Spleen (tissue), 7 donors: ENCODE measurements around the gene HAX1.

Experiments
- CTCF ChIP-seq, 11 experiments: fragments of 200-600 bp in 7 of 11; fragments of 450-650 bp in 4 of 11; sonication (generic) in 4 of 11; IDR thresholded peaks in 8 of 11; conservative IDR thresholded peaks in 3 of 11; 1 replicate in 7 of 11; 2 replicates in 4 of 11; pipeline versions ENCODE4 v1.4.0 to v1.8.0; 2016 to 2021; ENCODE audit warnings: antibody characterized with exemption in 11 of 11, inconsistent platforms in 4 of 11, mild to moderate bottlenecking in 1 of 11
- POLR2A ChIP-seq, 3 donors: fragments of 450-650 bp; IDR thresholded peaks; one replicate each; pipeline ENCODE4 v1.5.1; 2017; ENCODE audit warnings: antibody characterized with exemption in 3 of 3, mild to moderate bottlenecking in 1 of 3
- POLR2AphosphoS5 ChIP-seq, 3 donors: sonication (generic); formaldehyde crosslinking; IDR thresholded peaks; one replicate each; pipeline ENCODE4 v1.5.1; 2017; ENCODE audit warnings: antibody characterized with exemption in 3 of 3
- donor health status: DM: no; HTN: no; CAD: no; lungs with moderate emphysema.
- donor health status: DM: no; HTN: no; CAD: no.
- donor health status: DM: no; HTN: no; CAD: no.

- TF ChIP-seq POLR2A (IDR thresholded peaks at IDR 0.05) = no peak
- TF ChIP-seq CTCF (IDR thresholded peaks at IDR 0.05 in 8 of 11, conservative IDR thresholded peaks at IDR 0.05 in 3 of 11) = no peak
- TF ChIP-seq POLR2AphosphoS5 (IDR thresholded peaks at IDR 0.05) = no peak
These were observed 652 bp downstream of the HAX1 start for GRCh38 chr1:154272999-154273563.
